Endothelial cell of umbilical vein (primary cell): ENCODE data around the gene FAM241B.

Experiments
- CTCF ChIP-seq, 2 donors: IDR thresholded peaks; 1 replicate in 1 of 2; 2 replicates in 1 of 2; pipeline ENCODE4 v1.5.1; 2011; ENCODE audit warnings: low read length in 2 of 2, mild to moderate bottlenecking in 2 of 2, moderate library complexity in 2 of 2, control low read depth in 1 of 2, inconsistent platforms in 1 of 2, low read depth in 1 of 2; ENCODE audit not compliant: insufficient read depth in 1 of 2; ENCODE audit errors: extremely low read depth in 1 of 2
- EZH2 ChIP-seq: IDR thresholded peaks from 2 replicates; pipeline ENCODE4 v1.6.1; 2012; ENCODE audit warnings: borderline replicate concordance, low read depth, mild to moderate bottlenecking, moderate library complexity, low read length, inconsistent platforms; ENCODE audit not compliant: severe bottlenecking
- POLR2A ChIP-seq: IDR thresholded peaks from 2 replicates; pipeline ENCODE4 v1.6.1; 2012; ENCODE audit warnings: low read depth, mild to moderate bottlenecking, control low read depth, low read length

GRCh38 chr10:69659241-69660038 is 29.4 kb downstream of the FAM241B start:
- TF ChIP-seq CTCF (IDR thresholded peaks at IDR 0.05; ENCODE audit: extremely low read depth in 1 of 2, insufficient read depth in 1 of 2, low read depth in 1 of 2, low read length in 2 of 2) (no peak), POLR2A (no peak), EZH2 (no peak)
